Bronchial epithelial cell (primary cell): Measurements from ENCODE around the gene FAM163B. TPM values are rescaled to one million over a fixed set of nuclear protein-coding genes. Genes with fewer than 3 reads are reported as not detected.
"Not testable (repeated sequence)": the region's sequence is repeated elsewhere in the genome, so short reads cannot be mapped to it uniquely, and the experiment has no call there.

ENCODE experiments used
- DNase-seq: peaks from one replicate; pipeline ENCODE4 v3.0.0-alpha.2; 2010; ENCODE audit warnings: low read depth
- FAIRE-seq: peaks from 2 replicates; lab custom pipeline; 2011; peaks lifted over from hg19 to GRCh38; lab: Jason Lieb, UNC
- H3K27me3 ChIP-seq: 2 replicates; pipeline ENCODE4 v1.5.1; 2011; ENCODE audit warnings: low read length; ENCODE audit not compliant: control insufficient read depth, insufficient read depth
- H3K36me3 ChIP-seq: 2 replicates; pipeline ENCODE4 v1.5.1; 2011; ENCODE audit warnings: low read length; ENCODE audit not compliant: control insufficient read depth, insufficient read depth
- H3K4me3 ChIP-seq: 2 replicates; pipeline ENCODE4 v1.5.1; 2011; ENCODE audit warnings: mild to moderate bottlenecking, low read depth, low read length, control low read depth
- total RNA-seq: library from RNA; depleted of rRNA; stranded (reverse); fragments of >200 nt; gene quantifications from 2 replicates; pipeline ENCODE4 v1.2.1, GENCODE V29; 2014
- TF ChIP-seq, protein P1 (sequence below): IDR thresholded peaks from 2 replicates; pipeline ENCODE4 v1.5.1; 2011; ENCODE audit warnings: mild to moderate bottlenecking, moderate library complexity, low read length, control low read depth, inconsistent platforms; ENCODE audit not compliant: insufficient read depth, severe bottlenecking

The FAM163B gene
- total RNA-seq, 1 donor from 2014 or later, result not detected

DNA sequence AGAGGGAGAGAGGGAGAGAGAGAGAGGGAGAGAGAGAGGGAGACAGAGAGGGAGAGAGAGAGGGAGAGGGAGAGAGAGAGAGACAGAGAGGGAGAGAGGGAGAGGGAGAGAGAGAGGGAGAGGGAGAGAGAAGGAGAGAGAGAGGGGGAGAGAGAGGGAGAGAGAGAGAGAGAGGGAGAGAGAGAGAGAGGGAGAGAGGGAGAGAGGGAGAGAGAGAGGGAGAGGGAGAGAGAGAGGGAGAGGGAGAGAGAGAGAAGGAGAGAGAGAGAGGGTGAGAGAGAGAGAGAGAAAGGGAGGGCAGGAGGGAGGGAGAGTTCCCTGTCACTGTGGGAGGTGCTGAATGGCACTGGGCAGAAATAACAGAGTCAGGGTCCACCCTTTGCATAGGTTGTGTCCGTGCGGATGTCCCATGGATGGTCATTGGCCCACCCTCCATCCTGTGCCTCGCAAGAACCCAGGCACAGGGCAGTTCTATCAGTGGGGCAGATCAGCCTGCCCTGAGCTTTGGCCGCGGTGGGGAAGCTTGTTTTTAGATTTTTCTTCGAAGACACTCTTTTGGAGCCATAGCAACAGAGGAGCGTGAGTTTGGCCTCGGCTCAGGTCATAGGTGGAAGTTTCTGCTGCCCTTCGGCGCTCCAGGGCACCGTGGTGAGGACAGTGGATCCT lies 44.6 kb downstream of the FAM163B start:
- TF ChIP-seq, protein P1, sequence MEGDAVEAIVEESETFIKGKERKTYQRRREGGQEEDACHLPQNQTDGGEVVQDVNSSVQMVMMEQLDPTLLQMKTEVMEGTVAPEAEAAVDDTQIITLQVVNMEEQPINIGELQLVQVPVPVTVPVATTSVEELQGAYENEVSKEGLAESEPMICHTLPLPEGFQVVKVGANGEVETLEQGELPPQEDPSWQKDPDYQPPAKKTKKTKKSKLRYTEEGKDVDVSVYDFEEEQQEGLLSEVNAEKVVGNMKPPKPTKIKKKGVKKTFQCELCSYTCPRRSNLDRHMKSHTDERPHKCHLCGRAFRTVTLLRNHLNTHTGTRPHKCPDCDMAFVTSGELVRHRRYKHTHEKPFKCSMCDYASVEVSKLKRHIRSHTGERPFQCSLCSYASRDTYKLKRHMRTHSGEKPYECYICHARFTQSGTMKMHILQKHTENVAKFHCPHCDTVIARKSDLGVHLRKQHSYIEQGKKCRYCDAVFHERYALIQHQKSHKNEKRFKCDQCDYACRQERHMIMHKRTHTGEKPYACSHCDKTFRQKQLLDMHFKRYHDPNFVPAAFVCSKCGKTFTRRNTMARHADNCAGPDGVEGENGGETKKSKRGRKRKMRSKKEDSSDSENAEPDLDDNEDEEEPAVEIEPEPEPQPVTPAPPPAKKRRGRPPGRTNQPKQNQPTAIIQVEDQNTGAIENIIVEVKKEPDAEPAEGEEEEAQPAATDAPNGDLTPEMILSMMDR, result no peak

DNA sequence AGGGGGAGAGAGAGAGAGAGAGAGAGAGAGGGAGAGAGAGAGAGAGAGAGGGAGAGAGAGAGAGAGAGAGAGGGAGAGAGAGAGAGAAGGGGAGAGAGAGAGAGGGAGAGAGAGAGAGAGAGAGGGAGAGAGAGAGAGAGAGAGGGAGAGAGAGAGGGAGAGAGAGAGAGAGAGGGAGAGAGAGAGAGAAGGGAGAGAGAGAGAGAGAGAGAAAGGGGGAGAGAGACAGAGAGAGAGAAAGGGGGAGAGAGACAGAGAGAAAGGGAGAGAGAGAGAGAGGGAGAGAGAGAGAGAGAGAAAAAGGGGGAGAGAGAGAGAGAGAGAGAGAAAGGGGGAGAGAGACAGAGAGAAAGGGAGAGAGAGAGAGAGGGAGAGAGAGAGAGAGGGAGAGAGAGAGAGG lies 45.4 kb downstream of the FAM163B start:
- peaks cover 12% of the 10 kb centered on the region for H3K27me3 ChIP-seq
- not testable (repeated sequence) for DNase-seq, FAIRE-seq, H3K36me3 ChIP-seq, H3K4me3 ChIP-seq

More for the DNA sequence above, 44.6 kb downstream of the FAM163B start:
- H3K27me3 ChIP-seq, result peaks cover 12% of the 10 kb centered on the region
- H3K4me3 ChIP-seq, result no peak overlapping the region
- H3K36me3 ChIP-seq, result no peaks in the 10 kb centered on the region
- FAIRE-seq, result no peak
- no peak for DNase-seq

DNA sequence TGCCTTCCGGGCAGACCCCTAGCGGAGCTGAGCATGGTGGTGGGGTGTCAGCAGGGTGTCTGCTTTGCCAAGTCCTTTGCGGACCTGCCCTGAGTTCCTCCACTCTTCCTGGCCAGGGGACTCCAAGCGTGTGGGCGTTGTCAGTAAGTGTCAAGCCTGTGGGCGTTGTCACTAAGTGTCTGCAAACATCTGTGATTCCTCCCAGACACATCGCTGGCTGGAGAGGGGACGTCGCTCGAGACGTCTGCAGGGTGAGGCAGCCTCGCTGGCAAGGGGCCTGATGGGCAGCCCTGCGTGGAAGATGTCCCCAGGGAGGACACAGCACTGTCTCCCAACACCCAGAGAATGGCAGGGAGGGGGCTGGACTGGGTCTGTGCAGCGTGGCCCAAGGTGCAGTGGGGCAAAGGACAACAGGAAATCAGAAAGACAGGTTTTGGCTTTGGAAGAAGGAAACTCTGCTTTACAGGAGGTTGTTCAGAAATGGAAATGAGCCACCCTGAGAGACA lies 45.8 kb downstream of the FAM163B start:
- no peaks in the 10 kb centered on the region for H3K36me3 ChIP-seq
- H3K4me3 ChIP-seq, result no peak overlapping the region
- no peak for DNase-seq
- TF ChIP-seq, protein P1, result no peak
- H3K27me3 ChIP-seq, result peaks cover 12% of the 10 kb centered on the region
- no peak for FAIRE-seq

DNA sequence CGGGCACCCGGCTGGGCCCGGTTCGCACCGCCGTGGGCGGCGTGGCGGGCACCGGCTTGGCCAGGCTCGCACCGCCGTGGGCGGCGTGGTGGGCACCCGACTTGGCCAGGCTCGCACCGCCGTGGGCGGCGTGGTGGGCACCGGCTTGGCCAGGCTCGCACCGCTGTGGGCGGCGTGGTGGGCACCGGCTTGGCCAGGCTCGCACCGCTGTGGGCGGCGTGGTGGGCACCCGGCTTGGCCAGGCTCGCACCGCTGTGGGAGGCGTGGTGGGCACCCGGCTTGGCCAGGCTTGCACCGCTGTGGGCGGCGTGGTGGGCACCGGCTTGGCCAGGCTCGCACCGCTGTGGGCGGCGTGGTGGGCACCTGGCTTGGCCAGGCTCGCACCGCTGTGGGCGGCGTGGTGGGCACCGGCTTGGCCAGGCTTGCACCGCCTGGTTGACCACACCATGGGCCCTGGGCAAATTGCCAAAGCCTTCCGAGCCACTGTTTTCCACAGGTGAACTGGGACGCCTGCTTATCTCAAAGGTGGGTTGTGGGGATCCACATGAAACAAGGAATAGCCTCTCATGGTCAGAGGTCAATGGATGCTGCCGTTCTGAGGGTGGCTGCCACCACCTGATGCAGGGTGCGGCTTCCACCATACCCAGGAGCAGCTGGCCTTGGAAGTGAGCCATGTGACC lies 46.4 kb downstream of the FAM163B start:
- H3K36me3 ChIP-seq, result no peaks in the 10 kb centered on the region
- H3K4me3 ChIP-seq, result no peak overlapping the region
- DNase-seq (no peak), FAIRE-seq (no peak)
- H3K27me3 ChIP-seq, result peaks cover 12% of the 10 kb centered on the region
- TF ChIP-seq, protein P1, result no peak

DNA sequence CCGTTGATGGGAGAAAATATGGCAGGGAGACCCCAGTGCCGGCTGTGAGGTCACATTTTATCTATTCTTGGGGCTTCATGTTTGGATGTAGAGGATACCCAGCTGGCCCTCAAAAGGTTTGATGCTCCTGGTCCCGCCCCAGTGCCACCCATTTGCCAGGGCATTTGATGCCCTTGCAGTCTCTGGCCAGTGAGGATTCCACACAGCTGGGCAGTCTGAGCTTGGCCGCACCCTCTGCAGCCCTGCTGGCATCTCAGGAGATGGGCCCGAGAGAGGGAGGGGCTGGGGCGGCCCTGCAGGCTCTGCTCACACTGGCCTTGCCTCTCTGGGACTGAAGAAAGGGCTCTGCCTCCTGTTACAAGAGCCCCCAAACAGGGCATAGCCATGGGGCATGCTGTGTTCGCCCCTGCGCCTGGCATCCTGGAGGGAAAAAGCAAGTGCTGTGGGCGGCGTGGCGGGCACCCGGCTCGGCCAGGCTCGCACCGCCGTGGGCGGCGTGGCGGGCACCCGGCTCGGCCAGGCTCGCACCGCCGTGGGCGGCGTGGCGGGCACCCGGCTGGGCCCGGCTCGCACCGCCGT lies 47.1 kb downstream of the FAM163B start:
- DNase-seq (no peak), FAIRE-seq (no peak)
- Histone ChIP-seq H3K27me3 (peaks cover 12% of the 10 kb centered on the region), H3K4me3 (no peak overlapping the region), H3K36me3 (no peaks in the 10 kb centered on the region)
- TF ChIP-seq, protein P1, result no peak

DNA sequence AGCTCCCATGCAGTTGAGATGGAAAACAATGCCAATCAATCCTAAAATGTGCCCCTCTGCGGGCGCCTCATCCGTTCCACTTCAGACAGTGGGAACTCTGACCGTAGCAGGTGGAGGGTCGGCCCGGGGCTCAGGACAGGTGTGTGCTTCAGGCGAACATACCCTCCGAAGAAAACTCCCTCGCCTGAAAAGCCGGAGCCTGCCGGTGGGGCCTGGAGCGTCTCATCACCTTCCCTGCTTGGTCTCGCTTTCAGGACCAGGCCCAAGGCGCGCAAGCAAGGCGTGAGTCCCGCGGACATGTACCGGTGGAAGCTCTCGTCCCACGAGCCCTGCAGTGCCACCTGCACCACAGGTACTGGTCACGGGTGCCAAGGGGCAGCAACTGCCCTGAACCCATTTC lies 48.2 kb downstream of the FAM163B start:
- FAIRE-seq, result no peak
- Histone ChIP-seq H3K27me3 (peaks cover 12% of the 10 kb centered on the region), H3K36me3 (no peaks in the 10 kb centered on the region), H3K4me3 (no peak overlapping the region)
- DNase-seq, result no peak
- TF ChIP-seq, protein P1, result no peak
